ENCODE measurements around the gene SYCP2.

Gene SYCP2

GRCh38 chr20:59884494-59884893 is 48.9 kb downstream of the SYCP2 start:
- Histone ChIP-seq H3K4me1 (ENCODE audit: insufficient read depth, low read length, severe bottlenecking) (no peaks in the 10 kb centered on the region), H3K9me2 (ENCODE audit: low read depth, low read length) (no peaks in the 10 kb centered on the region), H3F3A (ENCODE audit: insufficient read depth, low read length) (no peaks in the 10 kb centered on the region), H3K36me3 (ENCODE audit: insufficient read depth, low read length) (no peaks in the 10 kb centered on the region), H3K9ac (ENCODE audit: low read length) (no peak overlapping the region), H4K20me1 (ENCODE audit: insufficient read depth, low read length) (no peaks in the 10 kb centered on the region), H3K27me3 (ENCODE audit: insufficient read depth, low read length) (no peaks in the 10 kb centered on the region), H3K4me3 (ENCODE audit: low read depth, low read length, poor library complexity, severe bottlenecking) (no peak overlapping the region), H3K9me3 (ENCODE audit: low read length) (no peaks in the 10 kb centered on the region), H3K4me2 (ENCODE audit: low read length) (no peak overlapping the region), H2AFZ (ENCODE audit: low read length) (no peak overlapping the region), H3K79me2 (ENCODE audit: insufficient read depth, low read length) (no peaks in the 10 kb centered on the region), H3K27ac (ENCODE audit: low read depth, low read length, poor library complexity, severe bottlenecking) (no peak overlapping the region)
- TF ChIP-seq CTCF (IDR thresholded peaks at IDR 0.05; ENCODE audit: low read length) (no peak), EZH2 (IDR thresholded peaks at IDR 0.05; ENCODE audit: borderline replicate concordance, low read length) (no peak)

- no peaks in the 10 kb centered on the region for H4K20me1 ChIP-seq (ENCODE audit: insufficient read depth, low read length)
- H3K79me2 ChIP-seq (ENCODE audit: insufficient read depth, low read length) = no peaks in the 10 kb centered on the region
- no peaks in the 10 kb centered on the region for H3K36me3 ChIP-seq (ENCODE audit: insufficient read depth, low read length)
- H3K4me3 ChIP-seq (ENCODE audit: low read depth, low read length, poor library complexity, severe bottlenecking) = no peak overlapping the region
- no peaks in the 10 kb centered on the region for H3K9me3 ChIP-seq (ENCODE audit: low read length)
- no peaks in the 10 kb centered on the region for H3K27me3 ChIP-seq (ENCODE audit: insufficient read depth, low read length)
- H3K9ac ChIP-seq (ENCODE audit: low read length) = no peak overlapping the region
- no peak overlapping the region for H3K4me2 ChIP-seq (ENCODE audit: low read length)
- no peak overlapping the region for H2AFZ ChIP-seq (ENCODE audit: low read length)
- H3K27ac ChIP-seq (ENCODE audit: low read depth, low read length, poor library complexity, severe bottlenecking) = no peak overlapping the region
- no peaks in the 10 kb centered on the region for H3K9me2 ChIP-seq (ENCODE audit: low read depth, low read length)
- no peak for TF ChIP-seq EZH2 (IDR thresholded peaks at IDR 0.05; ENCODE audit: borderline replicate concordance, low read length)
- TF ChIP-seq CTCF (IDR thresholded peaks at IDR 0.05; ENCODE audit: low read length) = no peak
- H3F3A ChIP-seq (ENCODE audit: insufficient read depth, low read length) = no peaks in the 10 kb centered on the region
- H3K4me1 ChIP-seq (ENCODE audit: insufficient read depth, low read length, severe bottlenecking) = no peaks in the 10 kb centered on the region
These were observed 53.2 kb downstream of the SYCP2 start for GRCh38 chr20:59880198-59880597.

- Histone ChIP-seq H3K9me3 (ENCODE audit: low read length) (no peaks in the 10 kb centered on the region), H3K27ac (ENCODE audit: low read depth, low read length, poor library complexity, severe bottlenecking) (no peak overlapping the region), H3K9me2 (ENCODE audit: low read depth, low read length) (no peaks in the 10 kb centered on the region), H3K4me2 (ENCODE audit: low read length) (no peak overlapping the region), H3K36me3 (ENCODE audit: insufficient read depth, low read length) (no peaks in the 10 kb centered on the region), H3K27me3 (ENCODE audit: insufficient read depth, low read length) (no peaks in the 10 kb centered on the region), H4K20me1 (ENCODE audit: insufficient read depth, low read length) (no peaks in the 10 kb centered on the region), H3K4me1 (ENCODE audit: insufficient read depth, low read length, severe bottlenecking) (no peaks in the 10 kb centered on the region), H3K9ac (ENCODE audit: low read length) (no peak overlapping the region), H3K79me2 (ENCODE audit: insufficient read depth, low read length) (no peaks in the 10 kb centered on the region), H2AFZ (ENCODE audit: low read length) (no peak overlapping the region), H3F3A (ENCODE audit: insufficient read depth, low read length) (no peaks in the 10 kb centered on the region), H3K4me3 (ENCODE audit: low read depth, low read length, poor library complexity, severe bottlenecking) (no peak overlapping the region)
- TF ChIP-seq CTCF (IDR thresholded peaks at IDR 0.05; ENCODE audit: low read length) = no peak
- no peak for TF ChIP-seq EZH2 (IDR thresholded peaks at IDR 0.05; ENCODE audit: borderline replicate concordance, low read length)
These were observed 60.0 kb downstream of the SYCP2 start for GRCh38 chr20:59873409-59873808.
